B cell (primary cell): ENCODE data around the gene TAC3. TPM values are rescaled to one million over a fixed set of nuclear protein-coding genes. Genes with fewer than 3 reads are reported as not detected.
A peak's percentile ranks its signal among the peaks of the same experiment; 100 is the strongest.

ENCODE experiments used
- ATAC-seq: fragments of 200-7000 bp; cut with Tn5 transposase; one replicate; pipeline ENCODE4 v1.10.0; 2021; ENCODE audit warnings: low read depth, mild to moderate bottlenecking, moderate number of reproducible peaks, moderate library complexity
- CTCF ChIA-PET: fragments of 350-600 bp; sonication (Branson Sonifier 250); formaldehyde crosslinking; loops from one replicate; lab custom pipeline; 2021; ENCODE audit warnings: antibody characterized with exemption, inconsistent platforms; lab: Charles Lee
- POLR2A ChIA-PET: fragments of 350-600 bp; sonication (Branson Sonifier 250); formaldehyde crosslinking; loops from one replicate; lab custom pipeline; 2021; ENCODE audit warnings: antibody characterized with exemption; lab: Charles Lee
- DNase-seq: peaks from one replicate; pipeline ENCODE4 v3.0.0; 2013
- H2AFZ ChIP-seq: 2 replicates; pipeline ENCODE4 v1.6.1; 2012; ENCODE audit warnings: mild to moderate bottlenecking, low read depth, low read length; ENCODE audit not compliant: insufficient read depth, poor library complexity, severe bottlenecking
- H3K27ac ChIP-seq, 2 donors: 1 replicate in 1 of 2; 2 replicates in 1 of 2; pipeline ENCODE4 v1.5.1; 2012 to 2013; ENCODE audit warnings: low read length in 2 of 2, mild to moderate bottlenecking in 2 of 2, moderate library complexity in 1 of 2
- H3K27me3 ChIP-seq, 4 experiments: fragments of 200-600 bp in 1 of 4; sonication (generic) in 1 of 4; replicated peaks in 1 of 4; 1 replicate in 2 of 4; 2 replicates in 2 of 4; pipeline versions ENCODE4 v1.6.1 to v1.7.0; 2013 to 2016; ENCODE audit warnings: low read length in 3 of 4, mild to moderate bottlenecking in 2 of 4, mixed read lengths in 1 of 4, moderate library complexity in 1 of 4; ENCODE audit not compliant: insufficient read depth in 4 of 4, control insufficient read depth in 3 of 4; ENCODE audit errors: control extremely low read depth in 1 of 4
- H3K36me3 ChIP-seq, 2 experiments: replicated peaks in 1 of 2; 1 replicate in 1 of 2; 2 replicates in 1 of 2; pipeline versions ENCODE4 v1.6.1 to v1.7.1; 2013; ENCODE audit warnings: low read length in 1 of 2; ENCODE audit not compliant: insufficient read depth in 2 of 2, control insufficient read depth in 1 of 2; ENCODE audit errors: control extremely low read depth in 1 of 2, extremely low read depth in 1 of 2
- H3K4me1 ChIP-seq, 2 donors: fragments of 200-600 bp in 1 of 2; sonication (generic) in 1 of 2; 1 replicate in 1 of 2; 2 replicates in 1 of 2; pipeline versions ENCODE4 v1.5.1 to v1.6.1; 2013 to 2017; ENCODE audit warnings: low read length in 2 of 2; ENCODE audit not compliant: control insufficient read depth in 2 of 2, insufficient read depth in 2 of 2
- H3K4me2 ChIP-seq: replicated peaks from 2 replicates; pipeline ENCODE3; 2012; ENCODE audit warnings: mild to moderate bottlenecking, low read depth, low read length; ENCODE audit not compliant: poor library complexity, severe bottlenecking
- H3K4me3 ChIP-seq, 5 experiments: fragments of 200-600 bp in 1 of 5; sonication (generic) in 1 of 5; 1 replicate in 3 of 5; 2 replicates in 2 of 5; pipeline versions ENCODE4 v1.5.1 to v1.7.0; 2011 to 2016; ENCODE audit warnings: low read length in 4 of 5, mild to moderate bottlenecking in 4 of 5, low read depth in 2 of 5, control low read depth in 1 of 5, moderate library complexity in 1 of 5; ENCODE audit not compliant: insufficient read depth in 1 of 5; ENCODE audit errors: control extremely low read depth in 1 of 5, extremely low read depth in 1 of 5
- H3K79me2 ChIP-seq: fragments of 200-600 bp; sonication (generic); one replicate; pipeline ENCODE4 v1.6.0; 2016; ENCODE audit warnings: low read length; ENCODE audit not compliant: control insufficient read depth, insufficient read depth
- H3K9ac ChIP-seq: fragments of 200-600 bp; sonication (generic); 2 replicates; pipeline ENCODE4 v1.6.1; 2017; ENCODE audit warnings: mild to moderate bottlenecking, low read length, moderate library complexity
- H3K9me3 ChIP-seq, 3 donors: one replicate each; pipeline versions ENCODE4 v1.6.1 to v1.7.1; 2013; ENCODE audit warnings: low read length in 2 of 3; ENCODE audit not compliant: control insufficient read depth in 2 of 3, insufficient read depth in 1 of 3; ENCODE audit errors: control extremely low read depth in 1 of 3
- H4K20me1 ChIP-seq: 2 replicates; pipeline ENCODE4 v1.6.0; 2012; ENCODE audit warnings: mild to moderate bottlenecking, low read length; ENCODE audit not compliant: insufficient read depth, control insufficient read depth, poor library complexity, severe bottlenecking
- H3K27ac Mint-ChIP-seq: one replicate; pipeline ENCODE4 v1.8.0; 2021; ENCODE audit warnings: mixed read lengths
- H3K27me3 Mint-ChIP-seq: one replicate; pipeline ENCODE4 v1.8.0; 2021; ENCODE audit warnings: mixed read lengths
- H3K4me1 Mint-ChIP-seq: one replicate; pipeline ENCODE4 v1.8.0; 2021; ENCODE audit warnings: mixed read lengths
- H3K4me3 Mint-ChIP-seq: one replicate; pipeline ENCODE4 v1.8.0; 2021; ENCODE audit warnings: mixed read lengths
- H3K9me3 Mint-ChIP-seq: one replicate; pipeline ENCODE4 v1.8.0; 2022; ENCODE audit warnings: mixed read lengths; ENCODE audit not compliant: insufficient read depth
- EZH2 ChIP-seq: IDR thresholded peaks from 2 replicates; pipeline ENCODE4 v1.6.1; 2012; ENCODE audit warnings: borderline replicate concordance, low read depth, mild to moderate bottlenecking, moderate library complexity, low read length; ENCODE audit not compliant: insufficient read depth, poor library complexity, severe bottlenecking
- WGBS: methylation state at CpG from one replicate; pipeline ENCODE4 v1.1.5; 2013; ENCODE audit warnings: missing lambda C conversion rate; ENCODE audit not compliant: insufficient coverage; 5-methylcytosine and 5-hydroxymethylcytosine counted together
- intact Hi-C: fragments of 100-400 bp; cut with micrococcal nuclease; formaldehyde crosslinking; loops from one replicate; pipeline ENCODE4 v1.10.0; 2022
- polyA plus RNA-seq: library from polyadenylated mRNA; depleted of rRNA; stranded (reverse); fragments of >200 nt; gene quantifications from 2 replicates; pipeline ENCODE4 v1.2.3, GENCODE V29; 2012
- total RNA-seq, 2 donors: library from RNA; stranded (reverse); fragments of 120-200 nt in 1 of 2; gene quantifications; 1 replicate in 1 of 2; 2 replicates in 1 of 2; pipeline versions ENCODE4 v1.2.3 to v1.2.4, GENCODE V29; 2013 to 2022
- TF ChIP-seq, protein P1 (sequence below): fragments of 200-600 bp; IDR thresholded peaks from one replicate; pipeline ENCODE4 v1.8.0; 2022; ENCODE audit warnings: antibody characterized with exemption, mild to moderate bottlenecking

TAC3 gene
- total and polyA plus RNA-seq, 2 donors (not counting 1 experiment from before 2014, with no cell fraction given), result 0.24 TPM; not detected in 1

DNA sequence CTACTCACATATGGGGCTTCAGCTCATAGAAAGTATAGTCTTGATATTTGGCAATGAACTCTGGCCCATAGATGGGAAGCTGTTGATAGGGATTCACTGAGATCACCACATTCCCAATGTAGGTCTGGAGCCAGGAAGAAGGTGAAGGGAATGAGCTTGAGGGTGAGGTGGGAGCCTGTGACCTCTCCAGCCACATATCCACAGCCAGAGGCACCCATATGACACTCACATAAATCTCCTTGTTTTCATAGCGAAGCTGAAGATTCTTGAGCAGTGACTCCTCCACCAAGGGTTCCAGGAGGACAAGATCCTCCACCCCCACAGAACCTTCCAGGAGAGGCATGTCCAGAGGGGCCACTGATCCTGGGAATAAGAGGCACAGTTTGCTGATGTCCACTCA lies 31.7 kb upstream of the TAC3 start:
- ChIA-PET CTCF (interaction anchor here (1.7 to 3.0 kb wide), 3 partner anchors 12 to 16 kb away, joined by 6 to 12 read pairs (median 7); no protein-coding TSS in a partner anchor), POLR2A (interaction anchor here (0.5 to 1.0 kb wide), 3 partner anchors 20 to 203 kb away, joined by 3 to 7 read pairs (median 7); partner anchors contain the start of gene STAC3)
- Histone ChIP-seq H3K4me1 (peaks cover 18 to 24% of the 10 kb centered on the region in 2 donors), H3K36me3 (no peaks in the 10 kb centered on the region), H4K20me1 (no peaks in the 10 kb centered on the region), H3K9me3 (no peaks in the 10 kb centered on the region), H2AFZ (peak overlapping the region; percentile 59), H3K27ac (no peak overlapping the region), H3K79me2 (no peaks in the 10 kb centered on the region), H3K27me3 (no peaks in the 10 kb centered on the region), H3K4me3 (no peak overlapping the region), H3K9ac (no peak overlapping the region), H3K4me2 (peak overlapping the region; percentile 55)
- Mint-ChIP-seq H3K4me3 (peak overlapping the region; percentile 59), H3K27me3 (no peaks in the 10 kb centered on the region), H3K9me3 (no peaks in the 10 kb centered on the region), H3K27ac (no peak overlapping the region), H3K4me1 (peaks cover 26% of the 10 kb centered on the region)
- TF ChIP-seq, protein P1, sequence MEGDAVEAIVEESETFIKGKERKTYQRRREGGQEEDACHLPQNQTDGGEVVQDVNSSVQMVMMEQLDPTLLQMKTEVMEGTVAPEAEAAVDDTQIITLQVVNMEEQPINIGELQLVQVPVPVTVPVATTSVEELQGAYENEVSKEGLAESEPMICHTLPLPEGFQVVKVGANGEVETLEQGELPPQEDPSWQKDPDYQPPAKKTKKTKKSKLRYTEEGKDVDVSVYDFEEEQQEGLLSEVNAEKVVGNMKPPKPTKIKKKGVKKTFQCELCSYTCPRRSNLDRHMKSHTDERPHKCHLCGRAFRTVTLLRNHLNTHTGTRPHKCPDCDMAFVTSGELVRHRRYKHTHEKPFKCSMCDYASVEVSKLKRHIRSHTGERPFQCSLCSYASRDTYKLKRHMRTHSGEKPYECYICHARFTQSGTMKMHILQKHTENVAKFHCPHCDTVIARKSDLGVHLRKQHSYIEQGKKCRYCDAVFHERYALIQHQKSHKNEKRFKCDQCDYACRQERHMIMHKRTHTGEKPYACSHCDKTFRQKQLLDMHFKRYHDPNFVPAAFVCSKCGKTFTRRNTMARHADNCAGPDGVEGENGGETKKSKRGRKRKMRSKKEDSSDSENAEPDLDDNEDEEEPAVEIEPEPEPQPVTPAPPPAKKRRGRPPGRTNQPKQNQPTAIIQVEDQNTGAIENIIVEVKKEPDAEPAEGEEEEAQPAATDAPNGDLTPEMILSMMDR, result no peak
- TF ChIP-seq EZH2, result no peak
- ATAC-seq (no peak), DNase-seq (no peak)
- 86% methylated on average over 1 of the region's 1 CpG for WGBS
- intact Hi-C loops, result loop anchor here (2.0 kb wide), 1 partner anchor 13 kb away; no protein-coding TSS in a partner anchor
